Lung (tissue), 12 donors: Measurements from ENCODE around the gene COPA. TPM values are rescaled to one million over a fixed set of nuclear protein-coding genes. Genes with fewer than 3 reads are reported as not detected.

Experiments
- ATAC-seq: fragments of 200-7000 bp; cut with Tn5 transposase; one replicate; pipeline ENCODE4 v1.9.1; 2020; ENCODE audit warnings: moderate number of reproducible peaks; ENCODE audit not compliant: insufficient read depth, low FRiP score
- DNase-seq, 3 donors: peaks; one replicate each; pipeline ENCODE4 v3.0.0-alpha.2; 2013 to 2017
- H3K27ac ChIP-seq, 2 donors: one replicate each; pipeline ENCODE4 v1.5.1; 2013; ENCODE audit warnings: mild to moderate bottlenecking in 2 of 2, moderate library complexity in 2 of 2, control low read depth in 1 of 2, inconsistent platforms in 1 of 2, low read depth in 1 of 2, low read length in 1 of 2
- H3K27me3 ChIP-seq, 3 donors: one replicate each; pipeline ENCODE4 v1.5.1; 2013; ENCODE audit warnings: low read length in 2 of 3; ENCODE audit not compliant: control insufficient read depth in 3 of 3, insufficient read depth in 3 of 3
- H3K36me3 ChIP-seq, 4 donors: one replicate each; pipeline ENCODE4 v1.5.1; 2013; ENCODE audit warnings: low read length in 4 of 4, mild to moderate bottlenecking in 1 of 4, moderate library complexity in 1 of 4; ENCODE audit not compliant: control insufficient read depth in 4 of 4, insufficient read depth in 4 of 4
- H3K4me1 ChIP-seq, 5 donors: one replicate each; pipeline ENCODE4 v1.5.1; 2013; ENCODE audit warnings: low read length in 5 of 5, mild to moderate bottlenecking in 2 of 5, moderate library complexity in 1 of 5; ENCODE audit not compliant: control insufficient read depth in 5 of 5, insufficient read depth in 5 of 5
- H3K4me3 ChIP-seq: one replicate; pipeline ENCODE4 v1.5.1; 2013; ENCODE audit warnings: mild to moderate bottlenecking, control low read depth, moderate library complexity
- H3K9ac ChIP-seq, 2 donors: one replicate each; pipeline ENCODE4 v1.5.1; 2013; ENCODE audit warnings: low read length in 2 of 2, control low read depth in 1 of 2; ENCODE audit not compliant: insufficient read depth in 1 of 2
- H3K9me3 ChIP-seq, 4 donors: one replicate each; pipeline ENCODE4 v1.5.1; 2013; ENCODE audit warnings: low read length in 3 of 4, mild to moderate bottlenecking in 1 of 4, moderate library complexity in 1 of 4; ENCODE audit not compliant: control insufficient read depth in 4 of 4, insufficient read depth in 3 of 4
- CTCF ChIP-seq: IDR thresholded peaks from 2 replicates; pipeline ENCODE4 v1.5.1; 2012; ENCODE audit warnings: mild to moderate bottlenecking; ENCODE audit errors: control extremely low read depth, extremely low read depth
- WGBS, 2 donors: extraction: QIAGEN DNeasy Blood & Tissue Kit; methylation state at CpG; one replicate each; pipeline ENCODE4 v1.1.7; 2013; 5-methylcytosine and 5-hydroxymethylcytosine counted together
- polyA plus RNA-seq, 2 donors: library from polyadenylated mRNA; stranded (reverse); fragments of 200-250 nt; gene quantifications; one replicate each; pipeline ENCODE4 v1.2.1, GENCODE V29; 2013
- total RNA-seq, 2 donors: library from RNA; depleted of rRNA in 1 of 2; stranded (reverse); fragments of >200 nt in 1 of 2; gene quantifications; one replicate each; pipeline ENCODE4 v1.2.1, GENCODE V29; 2014 to 2021
- donor health status: control.
- donor health status: control.
- donor health status: Bipolar disorder and iron deficiency.
- donor health status: healthy.
- donor health status: DM: yes; HTN: yes; CAD: no.

The COPA gene
- total and polyA plus RNA-seq, 4 donors, result 64.6 to 159 (median 125) TPM

GRCh38 chr1:160282807-160283206 is 60.2 kb downstream of the COPA start:
- 92 to 95% methylated on average over 7 of the region's 7 CpGs for WGBS, 2 donors

GRCh38 chr1:160277987-160278386 is 65.1 kb downstream of the COPA start:
- Histone ChIP-seq H3K9me3 (no peaks in the 10 kb centered on the region), H3K36me3 (peaks cover 25 to 50% (median 36%) of the 10 kb centered on the region in 4 donors), H3K4me3 (no peak overlapping the region), H3K27ac (no peak overlapping the region), H3K27me3 (no peaks in the 10 kb centered on the region), H3K4me1 (peaks cover 0 to 4% (median 0%) of the 10 kb centered on the region in 5 donors), H3K9ac (no peak overlapping the region)
- no peak for ATAC-seq
- WGBS, 2 donors, result 91 to 95% methylated on average over 4 of the region's 4 CpGs
- no peak for DNase-seq
- TF ChIP-seq CTCF, result no peak

More at GRCh38 chr1:160282807-160283206, 60.2 kb downstream of the COPA start:
- peaks cover 19 to 47% (median 31%) of the 10 kb centered on the region in 4 donors for H3K36me3 ChIP-seq
- peaks cover 0 to 12% (median 8%) of the 10 kb centered on the region in 5 donors for H3K4me1 ChIP-seq
- H3K4me3 ChIP-seq, result no peak overlapping the region
- no peak for ATAC-seq
- H3K27ac ChIP-seq, result no peak overlapping the region
- no peak for TF ChIP-seq CTCF
- H3K27me3 ChIP-seq, result no peaks in the 10 kb centered on the region
- no peak for DNase-seq
- no peak overlapping the region for H3K9ac ChIP-seq
- no peaks in the 10 kb centered on the region for H3K9me3 ChIP-seq

DNA sequence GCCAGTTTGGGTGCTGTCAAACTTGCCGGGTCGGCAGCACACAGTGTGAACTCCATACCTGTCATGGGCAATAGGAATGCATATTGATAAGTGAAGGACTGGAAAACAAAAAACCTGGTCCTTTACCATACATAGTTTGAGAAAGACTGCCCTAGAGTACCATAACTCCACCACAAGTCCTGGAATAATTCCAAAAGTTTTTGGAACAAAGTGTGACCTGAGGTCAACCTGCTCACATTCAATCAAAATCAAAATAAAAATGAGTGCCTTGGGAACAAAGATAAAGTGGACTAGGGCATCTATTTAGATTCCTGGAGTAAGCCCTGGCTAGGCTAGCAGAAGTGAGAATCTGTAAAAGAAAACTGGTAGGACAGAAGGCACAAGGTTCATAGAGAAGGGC is 65.7 kb downstream of the COPA start:
- TF ChIP-seq CTCF, result no peak
- Histone ChIP-seq H3K36me3 (peaks cover 25 to 44% (median 36%) of the 10 kb centered on the region in 4 donors), H3K9ac (no peak overlapping the region), H3K27ac (no peak overlapping the region), H3K9me3 (no peaks in the 10 kb centered on the region), H3K4me1 (peaks cover 0 to 4% (median 0%) of the 10 kb centered on the region in 5 donors), H3K4me3 (no peak overlapping the region), H3K27me3 (no peaks in the 10 kb centered on the region)
- WGBS, 2 donors, result 83 to 94% methylated on average over 2 of the region's 2 CpGs
- no peak for ATAC-seq
- no peak for DNase-seq

DNA sequence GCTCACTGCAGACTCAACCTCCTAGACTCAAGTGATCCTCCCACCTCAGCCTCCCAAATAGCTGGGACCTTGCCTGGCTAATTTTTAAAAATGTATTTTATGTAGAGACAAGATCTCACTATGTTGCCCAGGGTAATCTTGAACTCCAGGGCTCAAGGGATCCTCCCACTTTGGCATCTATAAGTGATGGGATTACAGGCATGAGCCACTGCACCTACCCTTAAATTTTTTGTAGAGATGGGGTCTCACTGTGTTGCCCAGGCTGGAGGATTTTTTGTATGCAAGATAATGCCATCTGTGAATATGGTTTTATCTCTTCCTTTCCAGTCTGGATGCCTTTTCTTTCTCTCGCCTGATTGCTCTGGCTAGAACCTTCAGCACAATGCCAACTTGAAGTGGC is 72.0 kb downstream of the COPA start:
- no peak overlapping the region for H3K9ac ChIP-seq
- H3K4me1 ChIP-seq, result no peaks in the 10 kb centered on the region
- ATAC-seq, result no peak
- WGBS, 2 donors, result 100% methylated on average over 1 of the region's 1 CpG
- no peaks in the 10 kb centered on the region for H3K27me3 ChIP-seq
- TF ChIP-seq CTCF, result no peak
- H3K4me3 ChIP-seq, result no peak overlapping the region
- no peaks in the 10 kb centered on the region for H3K36me3 ChIP-seq
- no peak overlapping the region for H3K27ac ChIP-seq
- H3K9me3 ChIP-seq, result no peaks in the 10 kb centered on the region
- no peak for DNase-seq
